ENCODE measurements around the gene KLHL42. TPM values are rescaled to one million over a fixed set of nuclear protein-coding genes. Genes with fewer than 3 reads are reported as not detected.

The KLHL42 gene
- total RNA-seq, 1 experiment from 2014 or later = 20.7 TPM

GRCh38 chr12:27747111-27747820 is 32.8 kb upstream of the KLHL42 start:
- CTCF ChIA-PET = no interaction called here
- POLR2A ChIA-PET = no interaction called here

GRCh38 chr12:27751386-27752047 is 28.5 kb upstream of the KLHL42 start:
- H3K27me3 Mint-ChIP-seq (ENCODE audit: low read depth) = no peaks in the 10 kb centered on the region

More at GRCh38 chr12:27747111-27747820, 32.8 kb upstream of the KLHL42 start:
- DNase-seq (ENCODE audit: low spot score) = no peak
- no peaks in the 10 kb centered on the region for H3K9me3 Mint-ChIP-seq
- ATAC-seq = no peak
- H3K4me1 Mint-ChIP-seq = no peaks in the 10 kb centered on the region
- peaks cover 28% of the 10 kb centered on the region for H3K36me3 Mint-ChIP-seq
- H3K27me3 Mint-ChIP-seq (ENCODE audit: low read depth) = no peaks in the 10 kb centered on the region
- no peak overlapping the region for H3K27ac Mint-ChIP-seq
- no peak overlapping the region for H3K4me3 Mint-ChIP-seq
- TF ChIP-seq ZNF425 (CRISPR knock-in tag; conservative IDR thresholded peaks at IDR 0.05) (no peak), TEAD1 (CRISPR knock-in tag; IDR thresholded peaks at IDR 0.05) (no peak)

GRCh38 chr12:27754795-27755194 is 25.2 kb upstream of the KLHL42 start:
- no peak for TF ChIP-seq ZNF512 (CRISPR knock-in tag; IDR thresholded peaks at IDR 0.05; ENCODE audit: borderline replicate concordance)
- no peak for TF ChIP-seq ZNF532 (CRISPR knock-in tag; IDR thresholded peaks at IDR 0.05; ENCODE audit: borderline replicate concordance)
- TF ChIP-seq NFE2L1 (CRISPR knock-in tag; IDR thresholded peaks at IDR 0.05) = no peak
- CTCF ChIA-PET = interaction anchor here (0.6 to 0.7 kb wide), 3 partner anchors 205 to 225 kb away, joined by 3 read pairs; no protein-coding TSS in a partner anchor
- H3K36me3 Mint-ChIP-seq = peaks cover 16% of the 10 kb centered on the region
- POLR2A ChIA-PET = interaction anchor here (0.5 to 1.0 kb wide), 3 partner anchors 80 to 1129 kb away, joined by 3 to 8 read pairs (median 5); no protein-coding TSS in a partner anchor
- DNase-seq (ENCODE audit: low spot score) (no peak), ATAC-seq (no peak)
- H3K27me3 Mint-ChIP-seq (ENCODE audit: low read depth) = no peaks in the 10 kb centered on the region
- H3K4me3 Mint-ChIP-seq = no peak overlapping the region
- no peak overlapping the region for H3K27ac Mint-ChIP-seq
- no peaks in the 10 kb centered on the region for H3K9me3 Mint-ChIP-seq
- no peaks in the 10 kb centered on the region for H3K4me1 Mint-ChIP-seq

More at GRCh38 chr12:27751386-27752047, 28.5 kb upstream of the KLHL42 start:
- no peaks in the 10 kb centered on the region for H3K9me3 Mint-ChIP-seq
- 0 out of 2 replicates have a peak, but pooled peaks have one; percentile 36 for TF ChIP-seq NFE2L1 (CRISPR knock-in tag; IDR thresholded peaks at IDR 0.05)
- no peak for TF ChIP-seq ZMAT4 (CRISPR knock-in tag; IDR thresholded peaks at IDR 0.05)
- no peak for TF ChIP-seq CREM (CRISPR knock-in tag; IDR thresholded peaks at IDR 0.05)
- H3K4me1 Mint-ChIP-seq = no peaks in the 10 kb centered on the region
- H3K36me3 Mint-ChIP-seq = peaks cover 14% of the 10 kb centered on the region
- no peak overlapping the region for H3K4me3 Mint-ChIP-seq
- POLR2A ChIA-PET = no interaction called here
- no peak overlapping the region for H3K27ac Mint-ChIP-seq
- no peak for DNase-seq (ENCODE audit: low spot score)
- no peak for ATAC-seq
- CTCF ChIA-PET = interaction anchor here (1.3 kb wide), 1 partner anchor 19 kb away, joined by 5 read pairs; no protein-coding TSS in a partner anchor
